Measurements from ENCODE around the gene GPRIN1.

GRCh38 chr5:176632745-176633144, 22.8 kb upstream of the GPRIN1 start:
- no peak for TF ChIP-seq POLR2A (IDR thresholded peaks at IDR 0.05)
- no peak for TF ChIP-seq CTCF (IDR thresholded peaks at IDR 0.05)
- no peak for TF ChIP-seq EP300 (IDR thresholded peaks at IDR 0.05)
- TF ChIP-seq POLR2AphosphoS5 (IDR thresholded peaks at IDR 0.05): no peak
